Naive B cell (primary cell): ENCODE results near the gene PRKAG1. TPM values are rescaled to one million over a fixed set of nuclear protein-coding genes. Genes with fewer than 3 reads are reported as not detected.
"Not testable (repeated sequence)": the region's sequence is repeated elsewhere in the genome, so short reads cannot be mapped to it uniquely, and the experiment has no call there.

Experiments
- ATAC-seq, 2 donors: fragments of 150-1000 bp; cut with Tn5 transposase; 2 replicates each; pipeline ENCODE4 v1.10.0; 2021; ENCODE audit warnings: low read depth in 2 of 2, mild to moderate bottlenecking in 2 of 2, moderate library complexity in 2 of 2
- DNase-seq: peaks from one replicate; pipeline ENCODE4 v3.0.0; 2022
- H3K27ac Mint-ChIP-seq, 6 donors: one replicate each; pipeline ENCODE4 v1.8.0; 2020 to 2022; ENCODE audit warnings: mild to moderate bottlenecking in 6 of 6, mixed read lengths in 6 of 6, moderate library complexity in 5 of 6, inconsistent platforms in 2 of 6
- H3K27me3 Mint-ChIP-seq, 3 donors: one replicate each; pipeline ENCODE4 v1.8.0; 2021 to 2022; ENCODE audit warnings: mixed read lengths in 3 of 3, mild to moderate bottlenecking in 1 of 3
- H3K36me3 Mint-ChIP-seq, 2 donors: one replicate each; pipeline ENCODE4 v1.8.0; 2020 to 2022; ENCODE audit warnings: mixed read lengths in 2 of 2, inconsistent platforms in 1 of 2, mild to moderate bottlenecking in 1 of 2
- H3K4me1 Mint-ChIP-seq, 3 donors: one replicate each; pipeline ENCODE4 v1.8.0; 2020 to 2022; ENCODE audit warnings: mixed read lengths in 3 of 3, inconsistent platforms in 1 of 3, mild to moderate bottlenecking in 1 of 3, moderate library complexity in 1 of 3
- H3K4me3 Mint-ChIP-seq, 8 donors: one replicate each; pipeline ENCODE4 v1.8.0; 2020 to 2022; ENCODE audit warnings: mild to moderate bottlenecking in 8 of 8, mixed read lengths in 8 of 8, moderate library complexity in 8 of 8, inconsistent platforms in 2 of 8
- H3K9me3 Mint-ChIP-seq, 7 donors: one replicate each; pipeline ENCODE4 v1.8.0; 2020 to 2022; ENCODE audit warnings: mixed read lengths in 7 of 7, mild to moderate bottlenecking in 5 of 7, inconsistent platforms in 2 of 7, moderate library complexity in 1 of 7
- polyA plus RNA-seq, 6 donors: library from polyadenylated mRNA; unstranded; fragments of 300-500 nt; fragmentation: Illumina TruSeq; gene quantifications; one replicate each; pipeline ENCODE4 v1.2.3, GENCODE V29; 2021; ENCODE audit warnings: low read depth in 6 of 6

Gene PRKAG1
- 10 to 100 TPM; 36.2 to 76.2 (median 52.1) TPM for polyA plus RNA-seq

DNA sequence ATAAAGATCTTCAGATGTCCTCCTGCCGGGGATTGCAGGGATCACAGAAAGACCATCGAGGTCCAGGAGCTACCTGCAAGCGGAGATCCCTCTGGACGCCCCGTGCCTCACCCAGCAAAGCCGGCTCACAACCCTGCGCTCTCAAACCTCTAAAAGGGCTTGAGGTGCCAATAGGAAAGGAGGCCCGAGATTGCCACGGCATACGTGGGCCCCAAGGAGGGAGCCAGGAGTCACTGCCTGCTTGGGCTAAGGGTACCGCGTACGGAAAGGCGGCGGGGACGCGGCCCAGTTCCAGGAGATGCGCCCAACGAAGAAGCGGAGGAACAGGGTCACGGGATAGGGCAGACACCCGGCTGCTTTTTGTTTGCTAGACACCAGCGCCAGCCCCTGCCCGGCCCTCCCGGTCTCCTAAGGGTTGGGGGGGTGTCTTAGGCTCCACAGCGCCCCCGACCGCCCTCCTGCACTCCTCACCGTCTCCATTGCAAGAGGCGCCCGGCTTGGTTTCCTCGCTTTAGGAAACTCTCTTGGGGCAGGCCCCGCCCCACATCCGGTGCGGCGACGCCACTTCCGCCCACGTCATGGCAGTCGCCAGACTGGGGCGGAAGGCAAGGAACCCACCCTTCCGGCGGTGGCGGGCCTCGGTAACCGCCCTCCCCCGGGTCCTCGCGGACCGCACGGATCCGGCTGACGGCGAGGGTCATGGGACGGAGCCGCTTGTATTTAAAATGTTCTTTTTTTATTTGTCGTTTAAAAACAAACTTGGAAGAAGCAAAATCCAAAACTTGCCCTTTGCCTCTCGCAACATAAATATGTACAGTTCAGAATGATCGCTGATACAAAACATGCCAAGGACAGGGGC is at the start of gene PRKAG1:
Gene PRKAG1 (minus strand): TSS at position 516 of the 859 bp plus-strand sequence. CDS start 36 bp downstream, at position 480.
- peak within 1 kb of the TSS; percentile 99 to 100 (median 99) for H3K27ac Mint-ChIP-seq
- DNase-seq, result peak; percentile 98
- no peaks in the 10 kb centered on the region for H3K27me3 Mint-ChIP-seq
- no peaks in the 10 kb centered on the region for H3K9me3 Mint-ChIP-seq
- peak; percentile 84 to 87 for ATAC-seq
- H3K4me1 Mint-ChIP-seq, result peaks cover 29 to 40% (median 35%) of the 10 kb centered on the region in 3 donors
- peaks cover 10 to 15% of the 10 kb centered on the region in 2 donors for H3K36me3 Mint-ChIP-seq
- H3K4me3 Mint-ChIP-seq, result peak within 1 kb of the TSS; percentile 79 to 96 (median 93)

DNA sequence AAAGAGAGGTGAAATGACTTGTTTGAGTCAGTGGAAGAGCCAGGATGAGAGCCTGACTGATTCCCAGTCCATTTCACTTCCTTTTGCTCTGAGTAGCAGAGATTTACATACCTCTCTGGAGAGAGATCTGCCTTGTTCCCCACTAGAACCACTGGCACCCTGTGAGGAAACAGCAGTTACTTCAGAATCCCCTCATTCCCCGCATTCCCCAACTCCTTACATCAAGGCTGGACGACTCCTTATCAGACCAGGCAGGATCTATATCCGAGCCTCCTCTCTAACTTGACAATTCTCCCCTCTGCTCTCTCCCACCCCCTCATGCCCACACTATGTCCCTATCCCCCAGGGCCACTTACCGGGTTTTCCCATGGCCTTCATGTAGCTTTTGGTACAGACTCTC is 47.5 kb upstream of the PRKAG1 start:
- H3K27ac Mint-ChIP-seq, result no peak overlapping the region
- H3K9me3 Mint-ChIP-seq, result no peaks in the 10 kb centered on the region
- no peak for ATAC-seq
- DNase-seq, result no peak
- H3K27me3 Mint-ChIP-seq, result no peaks in the 10 kb centered on the region
- H3K36me3 Mint-ChIP-seq, result peaks cover 0 to 5% of the 10 kb centered on the region in 2 donors
- peak overlapping the region in 1 of 8 donors; percentile 59 for H3K4me3 Mint-ChIP-seq
- peaks cover 18 to 33% (median 29%) of the 10 kb centered on the region in 3 donors for H3K4me1 Mint-ChIP-seq

DNA sequence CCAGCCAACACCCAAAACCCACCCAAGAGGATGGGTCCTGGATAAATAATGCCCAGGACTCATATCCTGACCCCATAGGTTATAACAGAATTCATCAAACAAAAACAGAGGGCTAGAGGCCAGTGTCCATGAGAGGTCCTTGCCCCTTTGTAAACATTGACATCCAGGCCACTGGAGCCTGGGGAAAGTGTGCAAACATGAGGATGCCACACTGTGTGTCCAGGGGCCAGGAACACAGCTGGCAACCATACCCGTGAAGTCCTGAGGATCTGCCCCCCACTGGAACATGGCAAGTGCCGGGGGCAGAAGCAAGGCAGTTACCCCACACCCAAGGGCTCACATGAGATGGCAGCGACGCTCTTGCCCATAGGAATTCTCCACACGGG is 46.2 kb upstream of the PRKAG1 start:
- no peak overlapping the region for H3K4me3 Mint-ChIP-seq
- no peak for ATAC-seq
- peaks cover 0 to 5% of the 10 kb centered on the region in 2 donors for H3K36me3 Mint-ChIP-seq
- peaks cover 17 to 27% (median 26%) of the 10 kb centered on the region in 3 donors for H3K4me1 Mint-ChIP-seq
- H3K27ac Mint-ChIP-seq, result peak overlapping the region in 1 of 6 donors; percentile 86
- no peaks in the 10 kb centered on the region for H3K9me3 Mint-ChIP-seq
- no peak for DNase-seq
- no peaks in the 10 kb centered on the region for H3K27me3 Mint-ChIP-seq

DNA sequence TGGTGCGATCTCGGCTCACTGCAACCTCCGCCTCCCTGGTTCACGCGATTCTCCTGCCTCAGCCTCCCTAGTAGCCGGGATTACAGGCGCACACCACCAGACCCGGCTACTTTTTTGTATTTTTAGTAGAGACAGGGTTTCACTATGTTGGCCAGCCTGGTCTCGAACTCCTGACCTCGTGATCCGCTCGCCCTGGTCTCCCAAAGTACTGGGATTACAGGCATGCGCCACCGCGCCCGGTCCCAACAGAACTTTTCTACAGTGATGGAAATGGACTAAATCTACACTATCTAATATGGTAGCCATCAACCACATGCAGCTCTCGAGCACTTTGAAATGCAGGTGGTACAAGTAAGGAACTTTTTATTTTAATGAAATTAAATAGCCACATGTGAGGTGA is 43.3 kb upstream of the PRKAG1 start:
- Mint-ChIP-seq H3K4me1 (peaks cover 37 to 43% (median 38%) of the 10 kb centered on the region in 3 donors), H3K27ac (peak overlapping the region in 2 of 6 donors; percentile 91 to 99), H3K4me3 (peak overlapping the region in 7 of 8 donors; percentile 67 to 97 (median 95))
- not testable (repeated sequence) for H3K27me3 Mint-ChIP-seq, H3K36me3 Mint-ChIP-seq, H3K9me3 Mint-ChIP-seq, DNase-seq, ATAC-seq

DNA sequence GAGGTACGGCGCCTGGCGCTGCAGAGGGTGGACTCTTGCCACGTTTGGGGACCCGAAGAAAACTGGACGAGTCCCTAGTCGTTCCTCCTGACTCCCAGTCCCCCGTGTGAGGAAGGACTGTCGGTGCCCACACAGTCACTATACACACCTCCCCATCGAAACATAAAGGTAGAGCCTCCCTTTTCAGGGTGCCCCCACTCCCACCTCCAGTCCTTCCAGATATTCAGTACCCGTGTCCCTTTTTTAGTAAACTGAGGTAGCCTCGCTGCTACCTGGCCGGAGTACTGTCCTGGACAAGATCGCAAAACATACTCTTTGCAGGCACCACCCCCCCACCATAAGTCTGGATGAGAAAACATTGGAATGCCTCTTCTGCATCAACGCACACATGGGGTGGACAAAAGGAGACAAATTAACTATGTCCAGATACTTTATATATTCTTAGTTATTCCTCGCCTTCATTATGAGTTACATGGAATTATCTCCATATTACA is 42.6 kb upstream of the PRKAG1 start:
- Mint-ChIP-seq H3K9me3 (no peaks in the 10 kb centered on the region), H3K27me3 (no peaks in the 10 kb centered on the region), H3K4me1 (peaks cover 44 to 50% (median 45%) of the 10 kb centered on the region in 3 donors), H3K4me3 (peak overlapping the region; percentile 67 to 98 (median 96)), H3K27ac (peak overlapping the region; percentile 66 to 99 (median 92)), H3K36me3 (peaks cover 0 to 5% of the 10 kb centered on the region in 2 donors)
- ATAC-seq (no peak), DNase-seq (no peak)

DNA sequence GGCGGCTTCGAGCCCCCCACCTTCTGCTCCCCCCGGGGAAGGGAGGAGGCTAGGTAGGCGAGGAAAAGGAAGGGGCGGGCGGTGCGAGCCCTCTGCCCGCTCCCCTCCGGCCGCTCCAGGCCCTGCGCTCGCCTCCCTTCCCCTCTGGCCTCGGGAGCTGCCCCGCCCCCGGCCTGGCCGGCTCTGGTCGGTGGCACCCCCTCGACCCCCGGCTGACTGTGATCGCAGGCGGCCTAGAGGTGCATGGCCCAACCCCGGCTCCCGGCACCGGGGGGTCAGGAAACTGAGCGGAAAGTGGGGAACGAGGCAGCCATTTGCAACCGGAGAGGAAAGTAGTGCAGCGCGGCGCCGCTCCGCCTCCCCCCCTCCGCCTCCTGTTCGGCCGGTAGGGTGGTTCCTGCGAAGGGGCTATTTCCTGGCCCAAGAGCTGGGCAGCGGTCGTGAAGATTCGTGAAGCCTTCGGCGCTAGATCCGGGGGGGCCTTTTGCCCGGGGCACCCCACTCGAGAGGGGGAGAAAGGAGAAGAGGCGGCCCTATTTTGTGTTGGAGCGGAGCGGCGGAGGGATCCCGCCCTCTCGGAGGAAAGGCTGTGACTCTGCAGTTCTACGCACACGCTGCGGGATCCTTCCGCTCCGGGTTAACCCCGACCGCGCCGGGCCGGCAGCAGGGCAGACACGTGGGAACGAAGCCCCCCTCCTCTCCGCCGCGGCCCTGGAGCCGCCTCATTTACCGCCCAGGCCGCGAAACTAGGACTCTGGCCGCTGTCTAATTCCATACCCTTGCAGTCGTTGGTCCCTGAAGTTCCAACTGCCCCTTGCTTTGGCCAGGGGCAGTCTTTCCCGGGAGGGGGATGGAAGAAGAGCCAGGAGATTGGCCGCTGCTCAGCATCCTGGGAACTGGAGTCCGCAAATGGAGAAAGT is 41.9 kb upstream of the PRKAG1 start, which contains the start of gene KMT2D:
Gene KMT2D (minus strand): TSS at position 558 of the 920 bp plus-strand sequence. CDS start 5,470 bp downstream, outside the sequence.
- peak within 1 kb of the TSS; percentile 67 to 98 (median 96) for H3K4me3 Mint-ChIP-seq
- peak; percentile 89 for DNase-seq
- no peaks in the 10 kb centered on the region for H3K9me3 Mint-ChIP-seq
- H3K4me1 Mint-ChIP-seq, result peaks cover 51 to 57% (median 52%) of the 10 kb centered on the region in 3 donors
- no peaks in the 10 kb centered on the region for H3K27me3 Mint-ChIP-seq
- peaks cover 0 to 5% of the 10 kb centered on the region in 2 donors for H3K36me3 Mint-ChIP-seq
- peak within 1 kb of the TSS; percentile 91 to 99 (median 98) for H3K27ac Mint-ChIP-seq
- ATAC-seq, result peak; percentile 69 to 73

DNA sequence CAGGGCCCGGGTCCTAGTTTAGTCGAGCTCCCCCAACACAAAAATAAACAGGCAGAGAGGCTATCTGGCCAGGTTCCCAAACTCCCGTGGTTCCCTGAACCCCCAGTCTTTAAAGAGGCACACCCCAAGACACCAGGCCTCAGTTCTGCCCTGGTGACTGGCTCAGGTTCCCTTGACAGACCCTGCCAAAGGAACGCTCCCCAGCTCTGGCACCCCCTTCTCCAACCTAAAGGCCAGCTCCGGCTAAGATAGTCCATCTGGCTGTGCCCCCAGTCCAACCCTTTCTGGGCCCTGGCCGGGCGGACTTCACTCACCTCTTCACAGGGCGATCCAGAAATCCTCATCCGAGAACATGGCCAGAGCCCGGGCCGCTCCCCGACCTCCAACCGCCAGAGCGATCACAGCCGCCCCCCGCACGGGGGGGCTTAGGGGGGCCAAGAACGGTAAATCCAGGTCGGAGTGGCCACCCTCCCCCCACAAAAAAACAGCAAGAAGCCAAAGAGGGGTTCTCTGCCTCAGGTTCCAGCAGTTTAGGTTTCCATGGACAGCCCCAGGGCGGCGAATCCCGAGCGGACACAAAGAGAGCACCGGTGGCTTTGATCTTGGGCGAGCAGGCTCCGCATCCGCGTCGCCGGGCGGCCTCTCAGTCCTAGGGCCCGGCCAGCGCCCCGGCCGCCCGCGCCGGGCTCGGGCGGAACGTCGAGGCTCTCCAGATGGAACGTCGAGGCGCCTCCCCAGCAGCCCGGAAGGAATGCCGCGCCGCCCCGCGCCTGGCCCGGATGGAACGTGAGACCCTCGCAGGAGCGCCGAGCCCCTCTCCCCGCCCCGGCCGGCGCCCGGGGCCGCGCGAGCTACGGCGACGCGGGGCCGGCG is 41.0 kb upstream of the PRKAG1 start:
- peaks cover 61 to 67% (median 62%) of the 10 kb centered on the region in 3 donors for H3K4me1 Mint-ChIP-seq
- peak in 1 of 2 donors; percentile 3 for ATAC-seq
- H3K9me3 Mint-ChIP-seq, result no peaks in the 10 kb centered on the region
- DNase-seq, result peak; percentile 9
- H3K4me3 Mint-ChIP-seq, result peak overlapping the region; percentile 61 to 96 (median 93)
- no peaks in the 10 kb centered on the region for H3K27me3 Mint-ChIP-seq
- H3K27ac Mint-ChIP-seq, result peak overlapping the region; percentile 49 to 96 (median 87)
- H3K36me3 Mint-ChIP-seq, result peaks cover 0 to 5% of the 10 kb centered on the region in 2 donors

DNA sequence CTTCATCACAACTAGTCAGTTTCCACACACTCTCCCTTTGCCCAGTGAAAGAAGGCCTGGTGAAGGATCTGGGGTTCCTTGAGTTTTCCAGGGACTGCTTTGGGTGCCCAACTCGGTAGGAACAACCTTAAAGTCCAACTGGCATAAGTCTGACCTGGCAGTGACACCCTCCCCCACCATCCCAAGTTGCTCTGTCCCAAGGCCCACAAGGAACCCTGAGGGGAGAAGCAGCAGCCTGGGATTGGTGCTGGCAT is 40.4 kb upstream of the PRKAG1 start:
- Mint-ChIP-seq H3K27ac (peak overlapping the region in 5 of 6 donors; percentile 38 to 96 (median 91)), H3K27me3 (no peaks in the 10 kb centered on the region), H3K36me3 (peaks cover 0 to 2% of the 10 kb centered on the region in 2 donors), H3K4me1 (peaks cover 59 to 69% (median 66%) of the 10 kb centered on the region in 3 donors), H3K9me3 (no peaks in the 10 kb centered on the region), H3K4me3 (peak overlapping the region; percentile 61 to 96 (median 93))
- ATAC-seq (no peak), DNase-seq (no peak)

DNA sequence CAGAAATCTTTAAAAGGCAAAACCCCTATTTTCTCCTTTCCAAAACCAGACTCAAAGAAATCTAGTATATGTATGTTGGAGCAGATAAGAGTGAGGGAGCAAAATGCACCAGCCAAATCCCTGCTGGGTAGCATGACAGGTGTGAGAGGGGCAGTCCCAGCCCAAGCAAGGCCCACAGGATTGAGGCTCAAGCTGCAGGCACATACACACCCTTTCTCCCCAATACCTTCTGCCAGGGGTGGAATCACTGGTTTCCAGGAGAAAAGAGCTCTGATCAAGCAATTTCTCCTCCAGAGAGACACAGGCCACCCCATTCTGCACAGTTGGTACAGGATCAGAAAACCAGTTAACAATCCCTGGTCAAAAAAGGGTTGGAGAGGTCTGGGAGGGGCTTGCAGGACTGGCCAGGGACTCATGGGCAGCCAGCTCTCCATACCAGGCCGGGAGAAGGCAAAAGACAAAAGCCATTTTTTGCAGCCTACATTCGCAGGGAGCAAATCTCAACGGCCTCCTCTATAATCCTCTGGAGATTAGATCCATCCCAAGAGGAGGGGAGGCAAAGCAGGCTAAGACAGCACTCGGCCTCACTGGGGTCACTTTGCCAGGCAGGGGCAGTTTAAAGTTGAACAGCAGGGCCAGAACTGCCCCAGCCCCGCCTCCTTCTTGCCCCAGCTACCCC is 39.9 kb upstream of the PRKAG1 start:
- H3K4me3 Mint-ChIP-seq, result peak overlapping the region; percentile 61 to 96 (median 93)
- H3K27me3 Mint-ChIP-seq, result no peaks in the 10 kb centered on the region
- DNase-seq, result no peak
- peaks cover 58 to 67% (median 62%) of the 10 kb centered on the region in 3 donors for H3K4me1 Mint-ChIP-seq
- peak overlapping the region; percentile 38 to 91 (median 73) for H3K27ac Mint-ChIP-seq
- H3K36me3 Mint-ChIP-seq, result no peaks in the 10 kb centered on the region
- ATAC-seq, result no peak
- H3K9me3 Mint-ChIP-seq, result no peaks in the 10 kb centered on the region

DNA sequence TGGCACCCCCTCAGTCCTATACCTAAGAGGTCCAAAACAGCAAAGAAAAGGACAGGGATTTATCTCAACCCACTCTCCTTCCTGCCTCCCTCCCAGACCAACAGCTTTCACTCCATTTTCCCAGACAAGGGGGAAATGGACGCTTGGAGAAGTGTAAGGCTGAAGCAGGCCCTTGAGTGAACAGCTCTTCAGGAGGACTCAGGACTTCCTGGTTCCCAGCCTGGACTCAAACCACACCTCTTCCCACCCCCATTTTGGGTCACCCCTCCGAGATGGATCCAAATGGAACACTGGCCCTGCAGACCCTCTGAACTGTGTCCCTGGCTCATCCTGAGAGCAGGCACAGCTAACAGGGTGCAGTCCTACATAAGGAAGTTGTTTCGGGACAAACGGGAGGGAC is 39.3 kb upstream of the PRKAG1 start:
- DNase-seq, result no peak
- Mint-ChIP-seq H3K9me3 (no peaks in the 10 kb centered on the region), H3K27ac (peak overlapping the region in 5 of 6 donors; percentile 27 to 91 (median 79)), H3K27me3 (no peaks in the 10 kb centered on the region), H3K4me3 (peak overlapping the region; percentile 61 to 96 (median 93)), H3K4me1 (peaks cover 62 to 71% (median 67%) of the 10 kb centered on the region in 3 donors), H3K36me3 (peaks cover 0 to 6% of the 10 kb centered on the region in 2 donors)
- ATAC-seq, result no peak

DNA sequence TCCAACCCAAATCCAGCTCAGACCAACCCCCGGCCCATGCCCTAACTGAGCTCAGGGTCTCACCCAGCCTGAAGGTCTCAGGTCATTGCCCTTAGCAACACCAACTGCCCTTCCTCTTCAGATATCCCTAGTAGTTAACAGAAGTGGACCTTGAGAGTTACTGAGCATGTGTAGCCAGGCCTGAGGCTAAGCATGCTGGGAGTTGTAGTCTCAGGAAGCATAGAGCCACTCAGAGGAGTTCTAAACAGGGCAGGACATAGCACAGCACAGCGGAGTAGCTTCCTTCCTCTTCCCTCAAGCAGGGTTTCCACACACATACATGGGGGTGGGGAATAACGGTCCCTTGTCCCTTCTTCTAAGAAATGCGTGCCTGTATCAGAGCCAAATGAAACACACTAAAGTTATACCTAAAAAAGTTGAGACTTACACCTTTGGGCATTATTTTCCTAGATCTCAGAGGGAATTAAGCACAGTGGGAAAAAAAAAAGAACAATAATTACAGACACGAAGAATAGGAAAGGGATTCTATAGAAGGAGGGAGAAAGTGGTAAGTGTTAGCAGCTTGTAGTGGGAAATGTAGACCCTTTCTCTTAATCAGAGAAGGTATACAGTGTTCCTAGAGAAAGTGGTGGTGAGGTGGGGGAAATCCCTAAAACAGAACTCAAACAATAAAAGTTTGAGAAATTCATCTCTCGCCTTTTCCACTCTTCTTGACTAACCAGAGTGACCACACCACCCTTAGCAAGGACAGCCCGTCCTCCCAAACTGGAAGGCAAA is 37.6 kb upstream of the PRKAG1 start:
- Mint-ChIP-seq H3K36me3 (peaks cover 13 to 14% of the 10 kb centered on the region in 2 donors), H3K27ac (peak overlapping the region; percentile 60 to 94 (median 88)), H3K4me1 (peaks cover 63 to 74% (median 65%) of the 10 kb centered on the region in 3 donors), H3K9me3 (no peaks in the 10 kb centered on the region), H3K4me3 (peak overlapping the region; percentile 61 to 96 (median 92)), H3K27me3 (no peaks in the 10 kb centered on the region)
- ATAC-seq, result peak; percentile 65 to 69
- peak; percentile 50 for DNase-seq
